ENCODE measurements around the gene SPATA31A1.
"Not testable (repeated sequence)": the region's sequence is repeated elsewhere in the genome, so short reads cannot be mapped to it uniquely, and the experiment has no call there.

The SPATA31A1 gene

GRCh38 chr9:39355369-39355768, at the start of gene SPATA31A1:
Gene SPATA31A1, plus strand, starts transcription at chr9:39355669. Its CDS starts 62 bp downstream, at chr9:39355731.
- intact Hi-C loops (cut with micrococcal nuclease); H3K36me3 Mint-ChIP-seq (ENCODE audit: low read depth); H3K4me3 Mint-ChIP-seq; H3K27me3 Mint-ChIP-seq; H3K9me3 Mint-ChIP-seq; H3K27ac Mint-ChIP-seq; H3K4me1 Mint-ChIP-seq (ENCODE audit: low read depth): not testable (repeated sequence)

DNA sequence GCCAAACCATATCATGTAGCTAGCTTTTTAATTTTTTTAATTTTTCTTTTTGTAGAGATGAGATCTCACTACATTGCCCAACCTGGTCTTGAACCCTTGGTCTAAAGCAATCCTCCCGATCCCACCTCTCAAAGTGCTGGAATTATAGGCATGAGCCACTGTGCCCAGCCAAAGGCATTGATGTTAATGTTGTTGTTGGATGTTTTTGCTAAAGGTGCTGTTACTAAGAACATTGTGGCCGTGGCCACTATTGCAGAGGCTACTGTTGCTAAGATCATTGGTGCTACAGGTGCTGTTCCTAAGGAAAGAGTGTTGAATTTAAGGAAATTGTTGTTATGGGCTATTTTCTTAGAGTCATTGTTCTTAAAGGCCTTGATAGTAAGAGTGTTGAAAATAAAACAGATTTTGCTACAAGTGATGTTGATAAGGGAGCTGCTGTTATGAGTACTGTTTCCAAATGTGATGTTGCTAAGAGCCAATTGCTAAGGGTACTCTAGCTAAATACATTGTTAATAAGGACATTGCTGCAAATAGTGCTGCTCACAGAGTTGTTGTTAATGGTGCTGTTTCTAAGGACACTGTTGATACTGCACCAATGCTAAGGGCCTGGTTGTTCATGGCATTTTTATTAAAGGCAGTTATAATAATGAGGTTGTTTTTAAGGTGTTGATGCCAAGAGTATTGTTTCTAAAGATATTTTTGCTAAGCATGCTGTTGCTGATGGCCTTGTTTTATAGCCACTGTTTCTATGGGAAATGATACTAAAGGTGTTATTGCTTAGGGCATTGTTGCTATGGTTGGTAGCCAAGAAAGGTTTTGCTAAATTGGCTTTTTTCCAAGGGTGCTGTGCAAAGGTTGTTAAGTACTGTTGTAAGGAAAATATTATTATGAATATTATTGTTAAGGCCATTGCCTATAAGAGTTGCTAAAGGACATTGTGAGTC, 52.1 kb downstream of the SPATA31A1 start:
- intact Hi-C loops (cut with micrococcal nuclease): not testable (repeated sequence)

DNA sequence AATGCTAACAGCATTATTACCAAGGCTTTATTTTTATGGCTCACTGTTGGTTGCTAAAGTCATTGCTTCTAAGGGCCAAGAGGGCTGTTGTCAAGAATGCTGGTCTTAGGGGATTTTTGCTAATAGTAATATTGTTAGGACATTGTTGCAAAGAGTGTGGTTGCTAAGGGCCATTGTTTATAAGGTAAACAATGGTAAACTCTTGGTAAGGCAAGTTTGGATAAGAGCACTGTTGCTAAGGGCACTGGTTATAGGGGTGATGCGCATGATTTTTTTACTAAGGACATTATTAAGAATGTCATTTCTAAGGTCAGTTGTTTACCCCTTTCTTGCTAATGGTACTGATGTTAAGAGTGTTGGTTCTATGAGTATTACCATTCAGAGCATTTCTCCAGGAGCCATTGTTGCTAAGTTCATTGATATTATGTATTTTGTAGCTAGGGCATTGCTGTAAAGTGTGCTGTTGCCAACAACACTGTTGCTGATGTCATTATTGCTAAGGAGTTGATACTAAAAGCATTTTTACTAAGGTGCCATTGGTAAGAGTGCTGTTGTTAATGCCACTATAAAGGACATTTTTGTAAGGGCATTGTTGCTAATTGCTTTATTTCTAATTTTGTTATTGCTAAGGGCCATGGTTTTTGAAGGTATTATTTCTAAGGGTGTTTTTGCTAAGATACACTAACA, 55.9 kb downstream of the SPATA31A1 start:
- H3K9me3 Mint-ChIP-seq; H3K4me3 Mint-ChIP-seq; H3K4me1 Mint-ChIP-seq (ENCODE audit: low read depth); H3K36me3 Mint-ChIP-seq (ENCODE audit: low read depth); H3K27ac Mint-ChIP-seq; H3K27me3 Mint-ChIP-seq; intact Hi-C loops (cut with micrococcal nuclease): not testable (repeated sequence)

More for the DNA sequence above, 52.1 kb downstream of the SPATA31A1 start:
- not testable (repeated sequence) for H3K27me3 Mint-ChIP-seq; H3K9me3 Mint-ChIP-seq; H3K4me3 Mint-ChIP-seq; H3K27ac Mint-ChIP-seq; H3K36me3 Mint-ChIP-seq (ENCODE audit: low read depth); H3K4me1 Mint-ChIP-seq (ENCODE audit: low read depth)
